BJ (cell line): Measurements from ENCODE around the gene HOXD10. TPM values are rescaled to one million over a fixed set of nuclear protein-coding genes. Genes with fewer than 3 reads are reported as not detected.

Experiments
- CTCF ChIA-PET: fragments of 350-600 bp; formaldehyde crosslinking; extraction: SDS; loops from one replicate; lab custom pipeline; 2021; ENCODE audit warnings: antibody characterized with exemption, inconsistent platforms; lab: Yijun Ruan, JAX
- POLR2A ChIA-PET: fragments of 300-600 bp; sonication (Branson Sonifier 250); formaldehyde crosslinking; extraction: SDS; loops from one replicate; lab custom pipeline; 2021; ENCODE audit warnings: antibody characterized with exemption; lab: Charles Lee
- DNase-seq: peaks from one replicate; pipeline ENCODE4 v3.0.0-alpha.2; 2011; ENCODE audit warnings: low read depth
- H3K27me3 ChIP-seq: 2 replicates; pipeline ENCODE4 v1.6.0; 2011; ENCODE audit warnings: low read length; ENCODE audit not compliant: control insufficient read depth, insufficient read depth
- H3K36me3 ChIP-seq: 2 replicates; pipeline ENCODE4 v1.5.1; 2011; ENCODE audit warnings: low read length; ENCODE audit not compliant: control insufficient read depth, insufficient read depth
- H3K4me3 ChIP-seq: 2 replicates; pipeline ENCODE4 v1.5.1; 2011; ENCODE audit warnings: low read depth, mild to moderate bottlenecking, control low read depth, low read length
- polyA plus RNA-seq: library from polyadenylated mRNA; depleted of rRNA; stranded (reverse); fragments of >200 nt; gene quantifications from 2 replicates; pipeline ENCODE4 v1.2.3, GENCODE V29; 2011
- TF ChIP-seq, protein P1 (sequence below): IDR thresholded peaks from 2 replicates; pipeline ENCODE4 v1.5.1; 2011; ENCODE audit warnings: low read depth, mild to moderate bottlenecking, control low read depth, inconsistent platforms, low read length, moderate library complexity; ENCODE audit not compliant: insufficient read depth

HOXD10 gene
- polyA plus RNA-seq, 1 experiment = 11.0 TPM

DNA sequence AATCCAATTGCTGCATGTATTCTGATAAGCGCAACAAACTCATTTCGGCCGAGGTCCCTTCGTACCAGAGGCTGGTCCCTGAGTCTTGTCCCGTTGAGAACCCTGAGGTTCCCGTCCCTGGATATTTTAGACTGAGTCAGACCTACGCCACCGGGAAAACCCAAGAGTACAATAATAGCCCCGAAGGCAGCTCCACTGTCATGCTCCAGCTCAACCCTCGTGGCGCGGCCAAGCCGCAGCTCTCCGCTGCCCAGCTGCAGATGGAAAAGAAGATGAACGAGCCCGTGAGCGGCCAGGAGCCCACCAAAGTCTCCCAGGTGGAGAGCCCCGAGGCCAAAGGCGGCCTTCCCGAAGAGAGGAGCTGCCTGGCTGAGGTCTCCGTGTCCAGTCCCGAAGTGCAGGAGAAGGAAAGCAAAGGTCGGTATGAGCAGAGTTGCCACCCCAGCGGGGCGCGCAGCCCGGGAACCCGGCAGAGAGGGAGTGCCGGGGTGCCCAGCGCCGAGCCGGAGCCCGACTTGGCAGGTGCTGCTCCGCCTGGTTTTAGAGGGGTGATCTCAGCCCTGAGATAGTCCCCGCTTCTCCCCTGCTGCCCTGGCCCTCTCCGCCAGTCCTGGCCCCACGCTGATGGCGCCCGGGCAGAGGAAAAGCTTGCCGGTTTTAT is 714 bp downstream of the HOXD10 start:
- CTCF ChIA-PET = interaction anchor here (3.0 kb wide), 1 partner anchor 9 kb away, joined by 11 read pairs; no protein-coding TSS in a partner anchor
- H3K36me3 ChIP-seq = peaks cover 2% of the 10 kb centered on the region; the same call in 1 of the 2 replicates
- DNase-seq = no peak
- H3K27me3 ChIP-seq = peaks cover 1% of the 10 kb centered on the region; the same call in 1 of the 2 replicates
- POLR2A ChIA-PET = no interaction called here
- H3K4me3 ChIP-seq = no peak overlapping the region
- TF ChIP-seq, protein P1, sequence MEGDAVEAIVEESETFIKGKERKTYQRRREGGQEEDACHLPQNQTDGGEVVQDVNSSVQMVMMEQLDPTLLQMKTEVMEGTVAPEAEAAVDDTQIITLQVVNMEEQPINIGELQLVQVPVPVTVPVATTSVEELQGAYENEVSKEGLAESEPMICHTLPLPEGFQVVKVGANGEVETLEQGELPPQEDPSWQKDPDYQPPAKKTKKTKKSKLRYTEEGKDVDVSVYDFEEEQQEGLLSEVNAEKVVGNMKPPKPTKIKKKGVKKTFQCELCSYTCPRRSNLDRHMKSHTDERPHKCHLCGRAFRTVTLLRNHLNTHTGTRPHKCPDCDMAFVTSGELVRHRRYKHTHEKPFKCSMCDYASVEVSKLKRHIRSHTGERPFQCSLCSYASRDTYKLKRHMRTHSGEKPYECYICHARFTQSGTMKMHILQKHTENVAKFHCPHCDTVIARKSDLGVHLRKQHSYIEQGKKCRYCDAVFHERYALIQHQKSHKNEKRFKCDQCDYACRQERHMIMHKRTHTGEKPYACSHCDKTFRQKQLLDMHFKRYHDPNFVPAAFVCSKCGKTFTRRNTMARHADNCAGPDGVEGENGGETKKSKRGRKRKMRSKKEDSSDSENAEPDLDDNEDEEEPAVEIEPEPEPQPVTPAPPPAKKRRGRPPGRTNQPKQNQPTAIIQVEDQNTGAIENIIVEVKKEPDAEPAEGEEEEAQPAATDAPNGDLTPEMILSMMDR = no peak

DNA sequence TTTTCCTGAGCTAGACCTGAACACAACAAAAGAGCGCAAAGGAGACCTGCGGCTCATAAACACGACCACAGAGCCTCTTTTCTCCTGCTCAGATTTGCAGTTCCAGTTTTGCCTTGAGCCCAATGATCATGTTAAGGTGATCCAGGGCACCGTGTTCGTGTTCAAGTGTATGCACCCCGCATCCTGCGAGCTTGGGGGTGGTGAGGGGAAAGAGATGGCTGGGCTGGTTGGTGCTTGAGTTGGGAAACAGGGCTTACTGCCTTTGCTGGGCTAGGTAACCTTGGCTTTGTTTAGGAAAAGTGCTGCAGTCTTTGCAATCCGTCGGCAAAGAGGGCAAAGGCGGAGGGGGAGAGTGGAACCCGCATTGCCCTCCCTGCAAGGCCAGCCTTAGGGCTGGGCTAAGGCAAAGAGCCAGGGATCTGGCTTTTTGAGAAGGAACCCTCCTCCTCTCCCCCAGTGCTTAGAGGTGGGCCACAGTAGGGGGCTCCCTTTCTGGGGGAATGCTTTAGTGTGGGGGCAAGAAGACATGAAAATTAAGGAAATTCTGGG is 1.3 kb downstream of the HOXD10 start:
- peaks cover 1% of the 10 kb centered on the region; the same call in 1 of the 2 replicates for H3K27me3 ChIP-seq
- no peak overlapping the region for H3K4me3 ChIP-seq
- H3K36me3 ChIP-seq = peaks cover 2% of the 10 kb centered on the region; the same call in 1 of the 2 replicates
- ChIA-PET CTCF (interaction anchor here (3.0 kb wide), 1 partner anchor 9 kb away, joined by 11 read pairs; no protein-coding TSS in a partner anchor), POLR2A (no interaction called here)
- no peak for DNase-seq
- TF ChIP-seq, protein P1 = no peak

DNA sequence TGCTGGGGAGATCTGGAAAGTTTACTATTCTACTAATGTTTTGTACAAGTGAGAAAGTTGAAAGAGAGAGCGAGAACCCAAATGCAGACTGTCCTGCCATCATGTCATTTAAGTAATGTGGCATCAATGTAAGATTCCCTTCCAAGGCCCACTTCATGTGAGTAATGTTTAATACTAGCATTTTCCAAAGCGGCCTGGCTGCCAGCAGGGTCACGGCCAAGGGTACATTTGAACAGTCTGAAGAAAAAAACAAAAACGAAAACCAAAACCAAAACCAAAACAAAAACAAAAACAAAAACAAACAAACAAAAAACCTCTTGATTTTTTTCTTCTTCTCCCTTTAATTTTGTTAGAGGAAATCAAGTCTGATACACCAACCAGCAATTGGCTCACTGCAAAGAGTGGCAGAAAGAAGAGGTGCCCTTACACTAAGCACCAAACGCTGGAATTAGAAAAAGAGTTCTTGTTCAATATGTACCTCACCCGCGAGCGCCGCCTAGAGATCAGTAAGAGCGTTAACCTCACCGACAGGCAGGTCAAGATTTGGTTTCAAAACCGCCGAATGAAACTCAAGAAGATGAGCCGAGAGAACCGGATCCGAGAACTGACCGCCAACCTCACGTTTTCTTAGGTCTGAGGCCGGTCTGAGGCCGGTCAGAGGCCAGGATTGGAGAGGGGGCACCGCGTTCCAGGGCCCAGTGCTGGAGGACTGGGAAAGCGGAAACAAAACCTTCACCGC is 2.2 kb downstream of the HOXD10 start:
- ChIA-PET POLR2A (no interaction called here), CTCF (no interaction called here)
- Histone ChIP-seq H3K27me3 (peaks cover 3% of the 10 kb centered on the region), H3K4me3 (no peak overlapping the region), H3K36me3 (peaks cover 2% of the 10 kb centered on the region; the same call in 1 of the 2 replicates)
- TF ChIP-seq, protein P1 = peak; percentile 26; the same call in 1 of the 2 replicates
- DNase-seq = no peak

- TF ChIP-seq, protein P1 = no peak
- H3K36me3 ChIP-seq = peaks cover 2% of the 10 kb centered on the region; the same call in 1 of the 2 replicates
- CTCF ChIA-PET = interaction anchor here (0.7 to 1.8 kb wide), 3 partner anchors 10 to 544 kb away, joined by 3 to 5 read pairs (median 3); no protein-coding TSS in a partner anchor
- no peak overlapping the region for H3K4me3 ChIP-seq
- peaks cover 3% of the 10 kb centered on the region for H3K27me3 ChIP-seq
- no peak for DNase-seq
- POLR2A ChIA-PET = no interaction called here
Measured at GRCh38 chr2:176120364-176121189, 4.0 kb downstream of the HOXD10 start.
